ACHN (cell line): ENCODE measurements around the gene GTF2H3.
"Not testable (repeated sequence)": the region's sequence is repeated elsewhere in the genome, so short reads cannot be mapped to it uniquely, and the experiment has no call there.

Experiments used
- DNase-seq: peaks from one replicate; pipeline ENCODE4 v3.0.0-alpha.2; 2015
- in situ Hi-C: cut with HindIII; loops from 2 replicates; pipeline ENCODE4 v1.10.0; 2017; ENCODE audit warnings: low sequenced_read_pairs, low pct_ligation_motif_present, low pct_unique_long_range_greater_than_20kb

GTF2H3 gene

GRCh38 chr12:123633379-123634141, at the start of gene GTF2H3, which contains the start of gene EIF2B1:
Gene GTF2H3, plus strand, starts transcription at chr12:123633829. Its CDS starts 31 bp downstream, at chr12:123633860.
Gene EIF2B1, minus strand, starts transcription at chr12:123633686. Its CDS starts 129 bp downstream, at chr12:123633557.
- peak; percentile 99 for DNase-seq
- in situ Hi-C loops: no loop called here

GRCh38 chr12:123591702-123592481, 41.7 kb upstream of the GTF2H3 start:
- DNase-seq: no peak
- in situ Hi-C loops: no loop called here

- in situ Hi-C loops: no loop called here
- DNase-seq: no peak
Observed at GRCh38 chr12:123595729-123596128, 37.9 kb upstream of the GTF2H3 start.

GRCh38 chr12:123597100-123597499, 36.5 kb upstream of the GTF2H3 start:
- in situ Hi-C loops: no loop called here

GRCh38 chr12:123598522-123598921, 35.1 kb upstream of the GTF2H3 start:
- no peak for DNase-seq
- in situ Hi-C loops: no loop called here

More at GRCh38 chr12:123597100-123597499, 36.5 kb upstream of the GTF2H3 start:
- no peak for DNase-seq

- in situ Hi-C loops: no loop called here
- DNase-seq: no peak
Observed at GRCh38 chr12:123599310-123599709, 34.3 kb upstream of the GTF2H3 start.

- in situ Hi-C loops: no loop called here
- DNase-seq: no peak
Observed at GRCh38 chr12:123599721-123600120, 33.9 kb upstream of the GTF2H3 start.

GRCh38 chr12:123601602-123602489, 31.8 kb upstream of the GTF2H3 start, which contains the start of gene DDX55:
Gene DDX55, plus strand, starts transcription at chr12:123602099. Its CDS starts 50 bp downstream, at chr12:123602149.
- peak; percentile 91 for DNase-seq
- in situ Hi-C loops: no loop called here

- no peak for DNase-seq
- in situ Hi-C loops: no loop called here
Observed at GRCh38 chr12:123602651-123603195, 30.9 kb upstream of the GTF2H3 start.

GRCh38 chr12:123603495-123603894, 30.1 kb upstream of the GTF2H3 start:
- DNase-seq, in situ Hi-C loops: not testable (repeated sequence)

- DNase-seq: no peak
- in situ Hi-C loops: no loop called here
Observed at GRCh38 chr12:123607756-123608155, 25.9 kb upstream of the GTF2H3 start.

GRCh38 chr12:123608182-123608581, 25.4 kb upstream of the GTF2H3 start:
- in situ Hi-C loops: no loop called here
- no peak for DNase-seq

GRCh38 chr12:123614110-123614509, 19.5 kb upstream of the GTF2H3 start:
- in situ Hi-C loops: no loop called here
- DNase-seq: no peak

GRCh38 chr12:123614531-123614930, 19.1 kb upstream of the GTF2H3 start:
- in situ Hi-C loops: no loop called here
- no peak for DNase-seq

GRCh38 chr12:123617144-123617543, 16.5 kb upstream of the GTF2H3 start:
- in situ Hi-C loops: no loop called here

GRCh38 chr12:123617580-123617979, 16.0 kb upstream of the GTF2H3 start:
- no peak for DNase-seq
- in situ Hi-C loops: no loop called here

More at GRCh38 chr12:123617144-123617543, 16.5 kb upstream of the GTF2H3 start:
- no peak for DNase-seq

GRCh38 chr12:123621101-123621500, 12.5 kb upstream of the GTF2H3 start:
- in situ Hi-C loops: no loop called here
- no peak for DNase-seq
